SJCRH30 (cell line): ENCODE measurements around the gene AKAP11. TPM values are rescaled to one million over a fixed set of nuclear protein-coding genes. Genes with fewer than 3 reads are reported as not detected.

Source experiments
- DNase-seq, 2 experiments: peaks; one replicate each; pipeline ENCODE4 v3.0.0-alpha.2; 2015 to 2020
- H3K27ac ChIP-seq: fragments of 250-450 bp; sonication (Bioruptor Pico); 2 replicates; pipeline ENCODE4 v1.5.1; 2020; ENCODE audit warnings: mild to moderate bottlenecking, moderate library complexity
- H3K27me3 ChIP-seq: fragments of 250-450 bp; sonication (Bioruptor Pico); 2 replicates; pipeline ENCODE4 v1.5.1; 2020; ENCODE audit warnings: mild to moderate bottlenecking, moderate library complexity
- H3K36me3 ChIP-seq: fragments of 250-450 bp; sonication (Bioruptor Pico); 2 replicates; pipeline ENCODE4 v1.5.1; 2020; ENCODE audit warnings: mild to moderate bottlenecking, moderate library complexity
- H3K4me1 ChIP-seq: fragments of 250-450 bp; sonication (Bioruptor Pico); 2 replicates; pipeline ENCODE4 v1.5.1; 2020; ENCODE audit warnings: mild to moderate bottlenecking, moderate library complexity
- H3K4me3 ChIP-seq: fragments of 250-450 bp; sonication (Bioruptor Pico); 2 replicates; pipeline ENCODE4 v1.5.1; 2020; ENCODE audit warnings: mild to moderate bottlenecking, moderate library complexity
- H3K9me3 ChIP-seq: fragments of 250-450 bp; sonication (Bioruptor Pico); replicated peaks from 2 replicates; pipeline ENCODE4 v1.5.1; 2020; ENCODE audit warnings: mild to moderate bottlenecking, moderate library complexity
- total RNA-seq: library from RNA; depleted of rRNA; stranded (reverse); fragments of >200 nt; shearing (Covaris generic); gene quantifications from 2 replicates; pipeline ENCODE4 v1.2.3, GENCODE V29; 2014

Gene AKAP11
- total RNA-seq, 1 experiment from 2014 or later, result 28.3 TPM

- no peaks in the 10 kb centered on the region for H3K36me3 ChIP-seq
- H3K4me3 ChIP-seq, result no peak overlapping the region
- H3K27ac ChIP-seq, result no peak overlapping the region
- DNase-seq, result no peak
- H3K27me3 ChIP-seq, result no peaks in the 10 kb centered on the region
- no peaks in the 10 kb centered on the region for H3K9me3 ChIP-seq
- no peaks in the 10 kb centered on the region for H3K4me1 ChIP-seq
These were observed 12.4 kb upstream of the AKAP11 start for GRCh38 chr13:42259515-42259914.

- Histone ChIP-seq H3K27me3 (no peaks in the 10 kb centered on the region), H3K9me3 (no peaks in the 10 kb centered on the region)
These were observed 10.9 kb upstream of the AKAP11 start for GRCh38 chr13:42260903-42261654.

GRCh38 chr13:42266473-42266872 is 5.5 kb upstream of the AKAP11 start:
- Histone ChIP-seq H3K9me3 (peaks cover 8% of the 10 kb centered on the region; the same call in 1 of the 2 replicates), H3K4me3 (no peak overlapping the region), H3K36me3 (no peaks in the 10 kb centered on the region), H3K27ac (no peak overlapping the region), H3K27me3 (no peaks in the 10 kb centered on the region), H3K4me1 (peaks cover 10% of the 10 kb centered on the region; the same call in 1 of the 2 replicates)
- peak; percentile 69 to 84 for DNase-seq

More at GRCh38 chr13:42260903-42261654, 10.9 kb upstream of the AKAP11 start:
- DNase-seq, result no peak
- Histone ChIP-seq H3K27ac (no peak overlapping the region), H3K36me3 (no peaks in the 10 kb centered on the region), H3K4me1 (peaks cover 2% of the 10 kb centered on the region; the same call in 1 of the 2 replicates), H3K4me3 (no peak overlapping the region)

GRCh38 chr13:42270160-42270856 is 1.6 kb upstream of the AKAP11 start:
- peaks cover 10% of the 10 kb centered on the region; the same call in 1 of the 2 replicates for H3K4me1 ChIP-seq
- no peak overlapping the region for H3K4me3 ChIP-seq
- H3K27me3 ChIP-seq, result no peaks in the 10 kb centered on the region
- H3K36me3 ChIP-seq, result no peaks in the 10 kb centered on the region
- peaks cover 8% of the 10 kb centered on the region; the same call in 1 of the 2 replicates for H3K9me3 ChIP-seq
- H3K27ac ChIP-seq, result no peak overlapping the region
- no peak for DNase-seq

- peaks cover 10% of the 10 kb centered on the region; the same call in 1 of the 2 replicates for H3K4me1 ChIP-seq
- no peaks in the 10 kb centered on the region for H3K27me3 ChIP-seq
- H3K4me3 ChIP-seq, result peak overlapping the region; percentile 85
- H3K27ac ChIP-seq, result peak overlapping the region; percentile 56; the same call in 1 of the 2 replicates
- H3K9me3 ChIP-seq, result peaks cover 8% of the 10 kb centered on the region; the same call in 1 of the 2 replicates
- H3K36me3 ChIP-seq, result no peaks in the 10 kb centered on the region
- DNase-seq, result no peak
These were observed 1.1 kb upstream of the AKAP11 start for GRCh38 chr13:42270857-42271215.

GRCh38 chr13:42271337-42272114 is 426 bp upstream of the AKAP11 start:
- Histone ChIP-seq H3K4me1 (peaks cover 5% of the 10 kb centered on the region; the same call in 1 of the 2 replicates), H3K4me3 (peak overlapping the region; percentile 85), H3K9me3 (peaks cover 8% of the 10 kb centered on the region; the same call in 1 of the 2 replicates), H3K36me3 (no peaks in the 10 kb centered on the region), H3K27me3 (no peaks in the 10 kb centered on the region), H3K27ac (peak overlapping the region; percentile 56)
- peak; percentile 97 to 98 for DNase-seq

GRCh38 chr13:42272804-42273175 is 838 bp downstream of the AKAP11 start:
- no peaks in the 10 kb centered on the region for H3K27me3 ChIP-seq
- peaks cover 8% of the 10 kb centered on the region; the same call in 1 of the 2 replicates for H3K9me3 ChIP-seq
- peak overlapping the region; percentile 85 for H3K4me3 ChIP-seq
- H3K27ac ChIP-seq, result peak overlapping the region; percentile 72; the same call in 1 of the 2 replicates
- no peaks in the 10 kb centered on the region for H3K36me3 ChIP-seq
- H3K4me1 ChIP-seq, result no peaks in the 10 kb centered on the region
- DNase-seq, result no peak

GRCh38 chr13:42274386-42275097 is 2.6 kb downstream of the AKAP11 start:
- Histone ChIP-seq H3K9me3 (peaks cover 3% of the 10 kb centered on the region; the same call in 1 of the 2 replicates), H3K4me1 (no peaks in the 10 kb centered on the region), H3K4me3 (no peak overlapping the region), H3K36me3 (no peaks in the 10 kb centered on the region), H3K27ac (no peak overlapping the region), H3K27me3 (no peaks in the 10 kb centered on the region)
- DNase-seq, result no peak

- Histone ChIP-seq H3K27ac (no peak overlapping the region), H3K4me1 (no peaks in the 10 kb centered on the region), H3K27me3 (no peaks in the 10 kb centered on the region), H3K4me3 (no peak overlapping the region), H3K9me3 (peaks cover 3% of the 10 kb centered on the region; the same call in 1 of the 2 replicates), H3K36me3 (no peaks in the 10 kb centered on the region)
- DNase-seq, result no peak
These were observed 3.1 kb downstream of the AKAP11 start for GRCh38 chr13:42275098-42275471.

GRCh38 chr13:42275506-42275905 is 3.6 kb downstream of the AKAP11 start:
- Histone ChIP-seq H3K36me3 (no peaks in the 10 kb centered on the region), H3K27ac (no peak overlapping the region), H3K4me1 (no peaks in the 10 kb centered on the region), H3K4me3 (no peak overlapping the region), H3K9me3 (peaks cover 1% of the 10 kb centered on the region; the same call in 1 of the 2 replicates), H3K27me3 (no peaks in the 10 kb centered on the region)
- no peak for DNase-seq

- Histone ChIP-seq H3K9me3 (no peaks in the 10 kb centered on the region), H3K4me1 (no peaks in the 10 kb centered on the region), H3K27me3 (no peaks in the 10 kb centered on the region), H3K4me3 (no peak overlapping the region), H3K27ac (no peak overlapping the region), H3K36me3 (no peaks in the 10 kb centered on the region)
- no peak for DNase-seq
These were observed 4.7 kb downstream of the AKAP11 start for GRCh38 chr13:42276683-42277082.

GRCh38 chr13:42277618-42278276 is 5.8 kb downstream of the AKAP11 start:
- Histone ChIP-seq H3K4me1 (no peaks in the 10 kb centered on the region), H3K27ac (no peak overlapping the region), H3K36me3 (no peaks in the 10 kb centered on the region), H3K27me3 (no peaks in the 10 kb centered on the region), H3K4me3 (no peak overlapping the region), H3K9me3 (no peaks in the 10 kb centered on the region)
- DNase-seq, result no peak

GRCh38 chr13:42279080-42279479 is 7.1 kb downstream of the AKAP11 start:
- H3K27me3 ChIP-seq, result no peaks in the 10 kb centered on the region
- H3K27ac ChIP-seq, result no peak overlapping the region
- no peak for DNase-seq
- no peaks in the 10 kb centered on the region for H3K4me1 ChIP-seq
- no peak overlapping the region for H3K4me3 ChIP-seq
- H3K9me3 ChIP-seq, result no peaks in the 10 kb centered on the region
- no peaks in the 10 kb centered on the region for H3K36me3 ChIP-seq

GRCh38 chr13:42279986-42280385 is 8.0 kb downstream of the AKAP11 start:
- Histone ChIP-seq H3K36me3 (no peaks in the 10 kb centered on the region), H3K27me3 (no peaks in the 10 kb centered on the region), H3K4me1 (no peaks in the 10 kb centered on the region), H3K4me3 (no peak overlapping the region), H3K27ac (no peak overlapping the region), H3K9me3 (no peaks in the 10 kb centered on the region)
- DNase-seq, result no peak
